Left colon (tissue), 2 donors: ENCODE data around the gene AFAP1. TPM values are rescaled to one million over a fixed set of nuclear protein-coding genes. Genes with fewer than 3 reads are reported as not detected.

Experiments used
- ATAC-seq: fragments of 200-7000 bp; cut with Tn5 transposase; one replicate; pipeline ENCODE4 v1.9.1; 2020; ENCODE audit warnings: mild to moderate bottlenecking, moderate library complexity
- DNase-seq, 2 donors: peaks; one replicate each; pipeline ENCODE4 v3.0.0-alpha.2; 2020
- intact Hi-C, 2 donors: fragments of 100-400 bp; cut with DNase I in 1 of 2; cut with micrococcal nuclease in 1 of 2; formaldehyde crosslinking; loops; one replicate each; pipeline versions ENCODE4 v1.11.2 to v1.14.0; 2022; cut with DNase I, micrococcal nuclease
- total RNA-seq, 2 donors: library from RNA; stranded (reverse); fragmentation: NEBNext Ultra II Directional; extraction: Animal tissue kit (Norgen Biotek cat#: 25700); gene quantifications; one replicate each; pipeline ENCODE4 v1.2.1, GENCODE V29; 2021
- donor health status: DM: no; HTN: no; CAD: no.
- donor health status: DM: yes; HTN: yes; CAD: no.

Gene AFAP1
- total RNA-seq, 2 donors from 2014 or later: 41.2 to 46.2 TPM

GRCh38 chr4:7750523-7750922 lies 189.1 kb downstream of the AFAP1 start:
- no peak for DNase-seq
- intact Hi-C loops: no loop called here

GRCh38 chr4:7747566-7747965 lies 192.1 kb downstream of the AFAP1 start:
- DNase-seq (no peak), ATAC-seq (no peak)

More at GRCh38 chr4:7750523-7750922, 189.1 kb downstream of the AFAP1 start:
- ATAC-seq: no peak

GRCh38 chr4:7747062-7747385 lies 192.6 kb downstream of the AFAP1 start:
- intact Hi-C loops: no loop called here
- peak; percentile 24 to 39 for DNase-seq
- ATAC-seq: no peak

More at GRCh38 chr4:7747566-7747965, 192.1 kb downstream of the AFAP1 start:
- intact Hi-C loops: no loop called here

- no peak for DNase-seq
- intact Hi-C loops: no loop called here
Measured at GRCh38 chr4:7746351-7747061, 193.2 kb downstream of the AFAP1 start.

GRCh38 chr4:7745301-7745885 lies 194.3 kb downstream of the AFAP1 start:
- ATAC-seq (no peak), DNase-seq (no peak)
- intact Hi-C loops: no loop called here

More at GRCh38 chr4:7746351-7747061, 193.2 kb downstream of the AFAP1 start:
- ATAC-seq: no peak

- no peak for ATAC-seq
- no peak for DNase-seq
- intact Hi-C loops: no loop called here
Measured at GRCh38 chr4:7744142-7744804, 195.4 kb downstream of the AFAP1 start.

- no peak for DNase-seq
- ATAC-seq: no peak
- intact Hi-C loops: no loop called here
Measured at GRCh38 chr4:7742807-7743280, 196.8 kb downstream of the AFAP1 start.

GRCh38 chr4:7741946-7742806 lies 197.5 kb downstream of the AFAP1 start:
- no peak for DNase-seq
- no peak for ATAC-seq
- intact Hi-C loops: no loop called here

- DNase-seq (no peak), ATAC-seq (no peak)
- intact Hi-C loops: no loop called here
Measured at GRCh38 chr4:7740866-7741525, 198.7 kb downstream of the AFAP1 start.

GRCh38 chr4:7739918-7740865 lies 199.5 kb downstream of the AFAP1 start:
- no peak for ATAC-seq
- no peak for DNase-seq
- intact Hi-C loops: no loop called here

- intact Hi-C loops: no loop called here
- ATAC-seq: no peak
- no peak for DNase-seq
Measured at GRCh38 chr4:7739077-7739917, 200.4 kb downstream of the AFAP1 start.

GRCh38 chr4:7738458-7739076 lies 201.1 kb downstream of the AFAP1 start:
- ATAC-seq (no peak), DNase-seq (no peak)
- intact Hi-C loops: no loop called here

- ATAC-seq: no peak
Measured at GRCh38 chr4:7737752-7738457, 201.8 kb downstream of the AFAP1 start.

GRCh38 chr4:7737268-7737645 lies 202.4 kb downstream of the AFAP1 start:
- ATAC-seq (no peak), DNase-seq (no peak)
- intact Hi-C loops: no loop called here

More at GRCh38 chr4:7737752-7738457, 201.8 kb downstream of the AFAP1 start:
- DNase-seq: no peak
- intact Hi-C loops: no loop called here

- ATAC-seq: no peak
- DNase-seq: no peak
- intact Hi-C loops: no loop called here
Measured at GRCh38 chr4:7736436-7737267, 203.0 kb downstream of the AFAP1 start.
